ENCODE data around the gene KIF26B.
"Not testable (repeated sequence)": the region's sequence is repeated elsewhere in the genome, so short reads cannot be mapped to it uniquely, and the experiment has no call there.

Gene KIF26B

GRCh38 chr1:245388687-245389086, 233.9 kb downstream of the KIF26B start:
- DNase-seq (ENCODE audit: low read depth): no peak

DNA sequence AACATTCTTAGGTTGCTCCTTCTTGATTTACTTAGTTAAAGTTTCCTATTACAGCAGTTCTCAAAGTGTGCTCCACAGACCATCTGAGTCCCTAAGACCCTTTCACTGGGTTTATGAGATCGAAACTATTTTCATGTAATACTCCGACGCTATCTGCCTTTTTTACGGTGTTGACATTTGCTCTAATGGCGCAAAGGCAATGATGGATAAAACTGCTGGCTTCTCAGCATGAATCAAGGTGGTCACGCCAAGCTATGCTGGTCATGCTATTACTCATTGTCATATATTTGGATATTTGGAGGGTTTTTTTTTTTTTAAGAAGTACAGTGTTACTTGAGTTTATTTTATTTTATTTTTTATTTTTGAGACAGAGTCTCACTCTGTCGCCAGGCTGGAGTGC, 235.1 kb downstream of the KIF26B start:
- DNase-seq (ENCODE audit: low read depth): no peak

- DNase-seq (ENCODE audit: low read depth): no peak
These were observed 236.2 kb downstream of the KIF26B start for GRCh38 chr1:245390975-245391374.

DNA sequence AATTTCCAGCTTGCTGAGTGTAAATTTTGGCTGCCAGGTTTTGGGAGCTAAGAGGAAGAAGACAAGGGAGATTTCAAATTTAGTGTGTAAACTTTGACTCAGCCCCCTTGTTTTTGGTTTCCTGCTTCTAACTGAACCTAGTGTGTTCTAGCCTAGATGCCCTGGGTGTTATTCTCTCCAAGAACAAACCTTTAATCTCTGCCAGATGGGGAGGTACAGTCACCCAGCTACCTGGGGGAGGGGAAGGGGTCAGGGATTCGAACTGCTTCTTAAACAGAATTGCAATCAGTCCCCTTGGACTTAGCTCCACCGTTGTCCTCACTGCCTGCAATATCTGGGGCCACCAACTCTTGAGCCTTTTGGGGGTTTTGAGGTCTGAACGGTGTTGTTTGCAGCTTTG, 238.9 kb downstream of the KIF26B start:
- no peak for DNase-seq (ENCODE audit: low read depth)

DNA sequence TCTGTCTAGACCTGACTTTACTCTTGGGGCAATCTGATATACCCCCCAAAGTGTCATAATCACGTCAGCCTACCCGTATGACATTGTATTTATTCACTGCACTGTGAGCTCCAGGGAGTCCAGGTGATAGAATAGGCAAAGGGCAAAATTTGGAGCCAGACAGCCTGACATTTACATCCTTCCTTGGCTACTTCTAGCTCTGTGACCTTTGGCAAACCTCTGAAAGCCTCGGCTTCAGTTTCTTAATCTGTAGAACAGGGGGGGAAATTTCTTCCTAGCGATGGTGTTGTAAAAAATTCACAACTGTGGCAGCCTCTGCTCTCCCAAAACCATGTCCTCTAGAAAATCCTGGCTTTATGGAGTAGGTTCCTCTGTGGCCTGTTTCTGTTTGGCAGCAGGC, 240.9 kb downstream of the KIF26B start:
- no peak for DNase-seq (ENCODE audit: low read depth)

GRCh38 chr1:245396615-245397014, 241.8 kb downstream of the KIF26B start:
- no peak for DNase-seq (ENCODE audit: low read depth)

GRCh38 chr1:245397771-245398170, 243.0 kb downstream of the KIF26B start:
- DNase-seq (ENCODE audit: low read depth): no peak

DNA sequence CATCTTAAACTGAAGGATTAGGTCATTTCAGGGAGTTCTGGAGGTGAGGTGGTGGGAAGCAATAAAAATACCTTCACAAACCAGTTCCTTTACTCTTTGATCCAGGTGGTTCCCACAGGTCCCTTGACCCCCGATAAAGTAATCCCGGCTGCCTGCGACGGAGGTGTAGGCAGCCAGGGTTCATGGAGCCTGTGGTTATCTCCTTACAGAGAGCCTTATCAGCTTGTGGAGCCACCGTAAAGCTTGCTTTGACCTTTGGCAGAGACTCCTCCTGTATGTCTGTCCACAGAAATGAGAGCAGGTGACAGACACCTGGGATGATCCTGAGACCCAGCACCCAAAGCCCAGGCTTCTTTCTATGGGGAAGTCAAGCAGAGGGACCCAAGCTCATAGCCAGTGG, 243.4 kb downstream of the KIF26B start:
- DNase-seq (ENCODE audit: low read depth): no peak

GRCh38 chr1:245401881-245402587, 247.2 kb downstream of the KIF26B start:
- DNase-seq (ENCODE audit: low read depth): no peak

GRCh38 chr1:245402998-245403397, 248.2 kb downstream of the KIF26B start:
- DNase-seq (ENCODE audit: low read depth): not testable (repeated sequence)

DNA sequence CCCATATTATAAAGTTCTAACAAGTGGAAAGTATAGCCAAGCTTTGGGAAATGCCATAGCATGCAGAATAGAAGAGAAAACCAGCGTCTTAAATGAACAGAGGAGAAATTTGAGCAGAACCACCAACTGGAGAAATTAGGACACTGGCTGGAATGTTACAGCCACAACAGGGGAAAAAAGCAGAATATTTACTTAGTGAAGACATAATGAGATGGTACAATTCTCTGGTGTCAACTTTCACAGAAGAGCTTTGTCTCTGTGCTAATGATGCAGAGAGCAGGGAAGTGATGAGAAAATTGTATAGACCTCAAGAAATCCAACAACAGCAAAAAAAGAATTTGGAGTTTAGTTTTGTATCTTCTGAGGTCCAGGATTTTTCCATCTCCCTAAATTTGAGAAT, 249.7 kb downstream of the KIF26B start:
- no peak for DNase-seq (ENCODE audit: low read depth)

DNA sequence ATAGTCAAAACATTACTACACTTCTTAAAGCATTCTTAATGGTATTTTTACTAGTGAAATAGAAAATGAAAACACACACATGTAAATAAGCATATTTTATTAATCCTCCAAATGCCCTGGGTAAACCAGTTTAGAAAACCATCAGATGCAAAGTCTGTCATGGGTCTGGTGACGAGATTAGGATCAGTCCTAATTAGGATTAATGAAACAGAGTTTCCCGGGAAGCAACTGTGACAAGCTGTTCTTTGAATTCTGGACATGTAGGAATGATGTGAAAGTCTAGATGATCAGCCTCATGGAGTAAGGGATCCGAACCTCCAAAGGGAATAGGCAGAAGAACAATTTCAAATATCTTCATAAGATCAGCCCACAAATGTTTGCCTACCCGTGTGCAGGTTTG, 250.2 kb downstream of the KIF26B start:
- DNase-seq (ENCODE audit: low read depth): no peak

DNA sequence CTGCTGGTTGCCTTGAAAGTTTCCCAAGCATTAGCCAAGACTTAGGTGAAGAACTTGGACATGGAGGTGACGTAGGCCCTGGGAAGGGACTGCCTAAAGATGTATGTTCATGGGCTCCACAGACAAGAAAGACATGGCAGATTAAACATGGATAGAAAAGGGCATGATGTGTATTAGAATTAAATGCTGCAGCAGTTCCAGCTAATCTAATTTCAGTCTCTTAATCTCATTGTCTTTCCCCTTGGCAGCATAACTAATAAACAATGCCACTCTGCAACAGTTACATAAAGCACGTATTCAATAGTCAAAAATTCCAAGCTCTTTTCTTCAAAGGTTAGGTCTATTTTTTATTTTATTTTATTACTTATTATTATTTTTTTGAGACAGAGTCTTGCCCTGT, 251.6 kb downstream of the KIF26B start:
- no peak for DNase-seq (ENCODE audit: low read depth)

- no peak for DNase-seq (ENCODE audit: low read depth)
These were observed 253.2 kb downstream of the KIF26B start for GRCh38 chr1:245407983-245408382.

DNA sequence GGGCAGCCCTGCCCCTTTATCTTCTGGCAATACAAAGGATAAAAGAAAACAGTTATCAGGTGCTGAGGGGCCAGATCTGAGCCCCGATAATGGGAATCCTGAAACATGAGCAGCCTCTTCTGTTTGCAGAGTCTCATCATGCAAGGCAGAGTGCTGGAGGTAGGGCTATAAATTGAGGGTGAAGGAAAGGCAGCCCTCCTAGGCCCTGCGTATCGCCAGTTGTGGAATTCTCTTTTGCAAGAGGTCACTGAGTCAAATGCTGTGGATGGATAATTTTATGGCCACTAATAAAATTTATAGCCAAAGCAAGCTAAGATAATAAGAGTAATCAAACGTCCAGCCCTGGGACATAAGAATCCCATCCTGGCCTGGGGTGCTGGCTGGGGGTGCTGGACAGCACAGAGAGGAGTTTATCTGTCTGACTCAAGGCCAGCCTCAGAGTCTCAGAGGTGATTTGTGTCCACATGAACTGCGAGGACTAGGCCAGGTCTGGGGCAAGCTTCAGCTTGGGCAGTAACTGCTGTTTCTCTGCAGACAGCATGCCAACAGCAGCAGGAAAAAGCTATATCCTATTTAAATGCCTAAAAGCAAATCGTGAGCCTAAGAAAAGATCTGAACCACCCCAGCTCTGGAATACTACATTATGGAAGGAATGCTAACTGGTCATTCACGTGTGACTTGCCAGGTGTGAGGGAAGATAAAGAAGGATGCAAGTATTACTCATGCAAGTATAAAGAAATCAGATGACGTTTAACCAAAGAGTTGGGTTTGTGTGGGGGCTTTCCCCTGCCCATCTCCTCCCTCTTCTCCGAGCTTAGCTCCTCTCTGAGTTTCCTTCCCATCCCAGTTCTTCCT, 254.8 kb downstream of the KIF26B start:
- DNase-seq (ENCODE audit: low read depth): no peak

GRCh38 chr1:245411245-245412036, 256.7 kb downstream of the KIF26B start:
- DNase-seq (ENCODE audit: low read depth): no peak

DNA sequence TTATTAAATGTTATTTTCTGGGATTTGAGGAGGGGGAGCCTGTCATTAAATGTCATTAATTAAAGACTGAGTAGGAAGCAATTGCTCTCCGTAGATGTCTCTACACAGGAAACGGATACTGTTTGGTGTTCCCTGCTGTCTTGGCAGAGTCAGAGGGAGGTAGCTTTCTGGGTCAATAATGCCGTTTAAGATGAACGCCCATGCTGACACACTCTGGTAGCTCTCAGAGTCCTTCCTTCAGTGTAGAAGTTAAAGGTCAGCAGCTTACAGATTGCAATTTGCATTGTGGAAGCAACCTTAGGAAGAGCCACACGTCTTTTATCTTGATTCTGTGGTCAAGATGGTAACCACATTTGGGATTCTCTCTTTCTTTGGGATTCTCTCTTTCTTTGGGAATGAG, 257.5 kb downstream of the KIF26B start:
- no peak for DNase-seq (ENCODE audit: low read depth)

GRCh38 chr1:245416781-245417180, 262.0 kb downstream of the KIF26B start:
- DNase-seq (ENCODE audit: low read depth): no peak

GRCh38 chr1:245418077-245418476, 263.3 kb downstream of the KIF26B start:
- DNase-seq (ENCODE audit: low read depth): no peak

DNA sequence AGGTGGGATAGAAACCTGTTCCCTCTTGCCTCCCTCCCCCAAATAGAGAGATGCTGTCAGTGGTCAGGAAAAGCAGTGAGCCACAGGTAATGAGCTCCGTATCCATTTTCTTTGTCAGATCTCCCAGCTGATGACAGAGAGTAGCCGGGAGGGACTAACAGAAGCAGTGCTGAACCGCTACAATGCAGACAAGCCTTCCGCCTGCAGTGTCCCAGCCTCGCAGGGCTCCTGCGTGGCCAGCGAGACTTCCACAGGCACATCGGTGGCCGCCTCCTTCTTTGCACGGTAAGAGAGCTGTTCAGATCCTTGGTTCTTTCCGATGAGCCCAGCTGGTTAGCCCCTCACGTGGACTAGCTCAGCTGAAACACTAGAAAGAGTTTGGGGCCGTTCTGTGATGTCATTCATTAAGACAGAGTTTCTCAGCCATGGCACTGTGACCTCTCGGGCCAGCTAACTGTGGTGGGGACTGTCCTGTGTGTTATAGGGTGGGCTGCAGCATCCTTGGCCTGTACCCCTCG, 264.7 kb downstream of the KIF26B start:
- no peak for DNase-seq (ENCODE audit: low read depth)

- no peak for DNase-seq (ENCODE audit: low read depth)
These were observed 265.2 kb downstream of the KIF26B start for GRCh38 chr1:245419989-245420388.

DNA sequence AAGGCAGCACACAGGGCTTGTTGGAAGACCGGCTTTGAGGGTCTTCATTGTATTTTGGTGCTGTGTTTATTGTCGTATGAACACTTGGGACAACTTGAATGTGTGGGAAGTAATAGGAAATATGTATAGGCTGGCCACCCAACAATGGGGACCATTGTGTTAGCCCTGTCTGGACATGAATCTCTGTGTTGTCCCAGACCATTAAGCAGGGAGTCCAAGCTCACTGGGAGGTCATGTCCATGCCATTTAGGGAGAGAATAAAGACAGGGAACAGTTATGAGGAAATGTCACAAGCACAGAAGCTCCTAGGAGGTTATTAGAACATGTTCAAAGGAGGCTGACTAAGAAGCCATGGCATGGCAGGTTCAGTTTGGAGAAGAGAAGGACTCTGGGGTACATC, 266.1 kb downstream of the KIF26B start:
- no peak for DNase-seq (ENCODE audit: low read depth)

Measured in HS-27A (cell line).